ENCODE measurements around the gene AIF1L.

- TF ChIP-seq CTCF (IDR thresholded peaks at IDR 0.05) (no peak), REST (IDR thresholded peaks at IDR 0.05; ENCODE audit: insufficient read depth in 1 of 2, low read depth in 2 of 2, low read length in 1 of 2) (no peak), POLR2AphosphoS5 (IDR thresholded peaks at IDR 0.05; ENCODE audit: low read depth, low read length) (no peak)
These were observed 2.3 kb upstream of the AIF1L start for GRCh38 chr9:131094015-131094414.

All from Panc1 (cell line).